Stimulated activated naive CD4-positive, alpha-beta T cell (primary cell): ENCODE data around the gene ZNF235.
A peak's percentile ranks its signal among the peaks of the same experiment; 100 is the strongest.
"Not testable (repeated sequence)": the region's sequence is repeated elsewhere in the genome, so short reads cannot be mapped to it uniquely, and the experiment has no call there.

Source experiments
- DNase-seq, 6 experiments: peaks; one replicate each; lab custom pipeline; 2025; lab: John Stamatoyannopoulos, UW

The ZNF235 gene

DNA sequence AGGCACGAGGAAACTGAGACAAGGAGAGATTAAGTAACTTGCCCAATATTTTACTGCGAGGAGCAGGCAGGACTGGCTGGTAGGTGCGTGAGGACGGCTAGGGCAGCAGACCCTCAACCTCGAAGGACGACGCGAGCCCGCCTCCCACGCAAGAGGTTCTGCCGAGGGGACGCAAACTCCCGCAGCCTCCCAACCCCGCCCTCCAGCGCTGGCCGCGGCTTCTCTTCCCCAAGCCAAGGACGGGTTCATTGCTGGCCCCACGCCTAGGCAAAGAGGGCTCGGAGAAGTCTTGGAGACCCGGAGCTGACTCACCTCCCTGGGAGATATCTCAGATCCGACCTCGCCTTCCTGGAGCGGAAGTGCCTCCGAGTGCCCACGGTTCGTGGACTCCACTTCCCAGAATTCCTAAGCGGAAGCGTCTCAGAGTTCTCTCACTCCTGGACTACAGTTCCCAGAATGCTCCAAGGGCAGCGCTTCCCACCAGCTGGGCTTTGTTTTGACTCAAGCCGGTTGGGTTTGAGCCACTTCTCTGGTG, at the start of gene ZNF235:
Gene ZNF235, minus strand, starts transcription at position 367 of the 535 bp plus-strand sequence. CDS start 1,621 bp downstream, outside the sequence.
- peak; percentile 19 to 71 (median 56) for DNase-seq

DNA sequence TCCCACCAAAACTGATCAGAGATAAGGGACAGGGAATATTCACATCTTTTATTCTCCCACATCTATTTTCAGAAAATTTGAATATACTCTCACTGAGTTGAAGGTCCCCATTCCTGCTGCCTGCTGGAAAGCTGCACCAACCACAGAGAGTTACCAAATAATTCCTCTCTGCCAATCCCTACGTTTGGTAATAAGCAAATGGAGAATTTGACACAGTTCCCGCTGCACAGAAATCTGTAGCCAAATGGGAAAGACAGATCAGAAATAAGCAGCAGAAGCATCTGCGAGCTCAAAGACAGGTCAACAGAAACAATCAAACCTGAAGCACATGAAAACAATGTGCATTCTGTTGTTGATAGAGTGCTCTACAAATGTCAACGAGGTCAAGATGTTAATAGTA, 41.7 kb upstream of the ZNF235 start:
- DNase-seq, result no peak

- no peak for DNase-seq
Observed at GRCh38 chr19:44345959-44346358, 41.1 kb upstream of the ZNF235 start.

DNA sequence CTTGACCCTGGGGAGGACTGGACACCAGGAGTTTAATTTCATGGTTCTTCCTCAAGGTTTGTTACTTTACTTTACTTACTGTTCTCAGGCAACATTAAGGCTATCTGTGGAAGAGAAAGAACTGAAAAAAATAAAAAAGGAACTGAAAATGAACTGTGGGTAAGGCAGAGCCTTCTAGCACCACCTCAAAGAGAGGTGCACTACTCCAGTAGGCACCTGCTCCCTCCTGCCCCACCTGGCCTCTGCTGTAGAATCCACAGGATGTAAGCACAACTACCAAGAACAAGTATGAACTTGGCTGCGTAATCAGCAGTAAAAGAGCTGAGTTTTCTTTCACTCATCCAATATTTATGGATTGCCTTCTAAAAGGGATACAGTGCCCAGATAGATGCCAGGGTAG, 39.4 kb upstream of the ZNF235 start:
- no peak for DNase-seq

GRCh38 chr19:44341794-44342193, 37.0 kb upstream of the ZNF235 start:
- no peak for DNase-seq

GRCh38 chr19:44334639-44335038, 29.8 kb upstream of the ZNF235 start:
- DNase-seq, result not testable (repeated sequence)

DNA sequence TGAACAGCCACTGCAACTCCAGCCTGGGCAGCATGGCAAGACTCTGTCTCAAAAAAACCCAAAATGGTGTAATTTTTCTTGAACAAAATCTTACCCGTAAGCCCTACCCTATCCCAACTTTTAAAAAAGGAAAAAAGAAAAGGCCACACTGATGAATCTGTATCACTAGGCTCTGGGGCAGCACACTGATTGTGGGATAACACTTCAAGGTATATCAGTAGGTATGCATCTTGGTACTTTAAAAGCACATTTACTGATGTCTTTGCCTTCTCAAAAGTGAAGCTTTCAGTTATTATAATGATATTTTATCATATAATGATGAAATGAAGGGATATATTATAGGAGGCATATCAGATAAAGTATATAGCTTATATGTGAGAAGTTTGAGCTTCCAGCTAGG, 27.3 kb upstream of the ZNF235 start:
- DNase-seq, result no peak

- DNase-seq, result no peak
Observed at GRCh38 chr19:44315883-44316282, 11.1 kb upstream of the ZNF235 start.

DNA sequence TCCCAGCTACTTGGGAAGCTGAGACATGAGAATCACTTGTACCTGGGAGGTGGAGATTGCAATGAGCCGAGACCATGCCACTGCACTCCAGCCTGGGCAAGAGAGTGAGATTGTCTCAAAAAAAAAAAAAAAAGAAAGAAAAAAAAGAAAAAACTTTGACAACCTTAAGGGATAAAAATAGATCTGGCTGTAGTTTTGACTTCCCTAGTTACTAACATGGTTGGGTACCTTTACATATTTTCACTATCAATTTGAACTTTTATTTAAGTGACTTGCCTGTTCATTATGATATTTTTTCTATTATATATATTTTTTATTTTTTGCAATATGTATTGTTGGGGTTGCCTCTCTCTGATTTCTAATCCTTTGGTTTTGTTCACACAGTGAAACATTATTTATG, 8.4 kb upstream of the ZNF235 start:
- DNase-seq, result no peak

DNA sequence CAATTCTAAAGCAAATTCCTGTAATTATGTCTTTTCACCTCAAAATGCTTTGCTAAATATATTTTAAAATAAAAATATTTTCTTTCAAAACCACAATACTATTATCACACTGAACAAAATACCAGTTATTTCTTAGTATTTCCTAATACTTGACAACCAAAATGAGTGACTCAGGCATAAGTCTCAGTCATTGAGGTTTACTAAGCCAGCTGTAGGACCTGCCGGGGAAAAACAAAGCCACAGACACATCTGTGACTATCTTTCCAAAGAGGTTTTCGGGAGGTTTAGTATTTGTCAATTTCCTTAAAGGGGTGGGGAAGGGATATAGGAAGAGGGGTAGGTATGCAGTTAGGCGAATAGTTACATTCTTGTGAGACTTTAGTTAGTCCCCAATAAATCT, 3.2 kb upstream of the ZNF235 start:
- DNase-seq, result no peak

DNA sequence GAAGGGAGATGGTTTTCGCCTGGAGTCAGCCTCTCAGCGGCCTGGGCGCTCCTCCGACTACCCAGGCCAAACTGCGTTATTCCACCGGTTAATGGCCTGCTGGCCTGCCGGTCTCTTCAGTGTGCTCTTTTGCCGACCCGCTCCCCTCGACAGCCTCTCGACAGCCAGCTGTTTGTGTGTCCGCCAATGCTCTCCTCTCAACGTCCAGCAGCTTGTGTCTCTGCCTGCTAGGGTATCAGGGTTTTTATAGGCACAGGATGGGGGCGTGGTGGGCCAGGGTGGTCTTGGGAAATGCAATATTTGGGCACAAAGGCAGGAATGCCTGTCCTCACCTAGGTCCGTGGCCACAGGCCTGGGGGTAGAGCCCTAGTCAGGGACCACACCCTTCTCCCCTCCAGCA, 1.5 kb upstream of the ZNF235 start:
- no peak for DNase-seq

DNA sequence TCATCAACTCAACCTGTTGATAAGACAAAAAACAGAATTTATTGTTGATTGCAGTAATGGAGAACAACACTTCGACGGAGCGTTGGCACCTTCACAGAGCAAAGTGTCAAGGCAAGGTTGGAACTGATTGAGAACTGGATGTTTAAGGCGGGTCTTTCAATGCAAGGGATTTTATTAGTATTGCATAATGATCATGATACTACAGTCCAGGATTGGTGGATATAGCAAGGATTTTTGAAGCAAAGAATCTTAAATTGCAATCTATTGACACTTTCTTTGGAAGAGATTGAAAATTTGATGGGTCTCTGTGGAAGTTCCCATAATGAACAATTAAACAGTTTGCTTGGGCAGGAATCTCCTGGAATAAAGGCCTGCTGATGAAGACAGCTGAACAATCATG, 632 bp upstream of the ZNF235 start:
- no peak for DNase-seq

DNA sequence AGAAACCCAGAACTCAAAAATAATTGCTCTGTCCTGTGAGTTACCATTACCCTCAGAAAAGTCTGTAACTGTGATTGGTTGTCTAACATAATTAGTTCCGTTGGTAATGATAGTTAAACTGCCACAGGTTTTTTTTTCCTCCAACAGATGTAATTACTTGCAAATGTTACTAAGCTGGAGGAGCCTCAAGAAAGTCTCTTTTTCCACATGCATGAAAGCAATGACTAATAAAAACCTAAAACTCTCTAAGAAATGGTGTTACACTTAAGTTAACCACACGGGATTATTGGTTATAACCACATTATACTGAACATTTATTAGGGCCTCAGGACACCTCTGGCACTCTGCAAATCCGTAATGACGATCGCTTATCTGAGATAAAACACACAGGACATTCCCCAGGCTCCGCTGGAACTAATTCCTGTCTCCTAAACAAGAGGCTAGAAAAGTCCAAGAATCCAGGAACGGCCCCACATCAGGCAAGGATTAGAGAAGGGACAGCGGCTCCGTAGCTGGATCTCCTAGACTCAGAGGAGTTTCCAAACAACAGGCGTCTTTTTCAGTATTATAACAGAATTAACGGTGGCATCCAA, 753 bp downstream of the ZNF235 start:
- no peak for DNase-seq

- no peak for DNase-seq
Observed at GRCh38 chr19:44303320-44303719, 1.5 kb downstream of the ZNF235 start.

DNA sequence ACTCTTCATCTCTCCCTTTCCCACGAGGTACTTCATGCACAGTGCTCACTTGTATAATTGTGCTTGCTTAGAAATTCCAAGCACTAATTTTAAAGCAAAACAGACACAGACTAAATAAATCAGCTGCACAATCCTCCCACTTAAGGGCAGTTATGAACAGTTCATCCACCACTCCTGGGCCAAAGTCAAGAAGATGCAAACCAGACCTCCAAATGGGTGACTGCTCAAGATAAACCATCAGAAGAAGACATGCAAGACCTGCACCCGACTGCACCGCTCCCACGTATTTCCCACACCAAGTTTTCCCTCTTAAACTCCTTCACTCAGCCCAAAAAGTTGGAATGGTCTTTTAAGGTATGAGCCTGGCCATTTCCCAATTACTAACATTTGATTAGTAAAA, 19.9 kb downstream of the ZNF235 start:
- no peak for DNase-seq

DNA sequence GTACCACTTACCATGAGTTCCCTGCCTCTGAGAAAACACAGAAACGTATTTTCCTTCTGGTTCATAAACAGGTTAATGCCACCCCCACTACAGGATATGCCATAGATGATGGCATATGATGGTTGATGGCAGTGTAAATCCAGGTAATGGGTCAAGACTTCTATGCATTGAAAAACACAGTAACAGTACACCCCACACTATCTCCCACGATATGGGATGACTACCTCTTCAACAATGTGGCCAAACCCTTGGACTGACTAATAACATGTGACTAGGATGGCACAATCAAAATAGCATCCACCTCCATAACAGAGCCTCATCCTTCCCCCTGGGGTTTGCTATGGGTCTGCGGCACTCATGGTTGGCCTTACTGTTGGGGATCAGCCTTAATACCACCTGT, 22.0 kb downstream of the ZNF235 start:
- DNase-seq, result no peak

GRCh38 chr19:44280916-44281315, 23.9 kb downstream of the ZNF235 start:
- no peak for DNase-seq

DNA sequence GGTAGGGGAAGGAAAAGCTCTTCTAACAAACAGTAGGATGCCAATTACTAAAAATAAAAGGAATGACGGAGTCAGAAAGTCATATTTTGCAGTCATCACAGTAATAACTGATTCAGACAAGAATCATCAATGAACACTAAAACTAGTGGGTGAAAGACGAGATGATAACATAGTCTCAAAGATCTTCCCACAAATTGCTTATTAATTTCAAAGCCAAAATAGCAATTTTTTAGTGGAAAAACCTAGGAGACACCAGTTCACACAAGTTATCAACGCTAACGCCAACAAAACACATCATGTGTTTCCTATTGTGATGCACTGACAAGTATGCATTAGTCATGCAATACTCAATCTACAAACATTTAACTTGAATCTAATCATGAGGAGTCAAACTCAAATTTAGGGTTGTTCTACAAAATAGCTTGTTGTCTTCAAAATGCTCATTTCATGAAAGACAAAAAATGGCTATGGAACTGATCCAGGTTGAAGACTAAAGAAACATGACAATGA, 26.6 kb downstream of the ZNF235 start:
- DNase-seq, result no peak

- no peak for DNase-seq
Observed at GRCh38 chr19:44277331-44277730, 27.5 kb downstream of the ZNF235 start.

- no peak for DNase-seq
Observed at GRCh38 chr19:44260695-44261446, 44.0 kb downstream of the ZNF235 start.

DNA sequence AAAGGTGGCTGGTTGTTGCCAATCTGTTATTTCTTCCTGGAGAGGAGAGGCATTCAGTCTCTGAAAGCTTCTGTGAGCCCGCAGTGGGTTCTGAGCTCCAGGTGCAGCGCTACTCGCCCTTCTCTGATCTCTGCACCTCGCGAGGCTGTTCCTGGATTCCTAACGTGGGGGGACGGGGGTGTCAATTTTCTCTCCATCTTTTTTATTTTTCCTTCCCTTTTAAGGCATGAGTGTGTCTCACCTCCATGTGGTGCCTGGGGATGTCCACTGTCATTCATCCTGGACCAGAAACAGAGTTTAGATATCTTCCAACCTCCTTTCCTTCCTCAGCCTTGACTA, 44.5 kb downstream of the ZNF235 start:
- no peak for DNase-seq

DNA sequence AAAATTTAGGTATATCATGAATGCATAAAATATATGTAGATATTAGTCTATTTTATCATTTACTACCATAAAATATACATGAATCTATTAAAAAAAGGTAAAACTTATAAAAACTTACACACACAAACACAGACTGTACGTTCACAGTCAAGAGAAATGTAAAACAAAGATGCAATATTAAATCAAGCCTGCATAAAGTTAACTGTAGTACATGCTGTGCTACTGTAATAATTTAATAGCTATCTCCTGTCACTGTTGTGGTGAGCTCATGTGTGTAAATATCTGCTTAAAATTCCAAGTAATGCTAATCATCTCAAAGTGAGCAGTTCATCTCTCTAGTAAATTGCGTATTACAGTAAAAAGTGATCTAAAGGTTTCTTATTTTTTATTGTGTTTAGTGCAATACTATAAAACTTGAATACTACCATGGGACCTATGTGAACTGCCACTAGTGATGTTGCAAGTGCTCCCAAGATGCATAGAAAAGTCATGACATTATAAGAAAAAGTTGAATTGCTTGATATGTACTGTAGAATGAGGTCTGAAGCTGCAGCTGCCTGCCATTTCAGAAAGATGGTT, 45.9 kb downstream of the ZNF235 start:
- DNase-seq, result no peak

- no peak for DNase-seq
Observed at GRCh38 chr19:44258136-44258535, 46.7 kb downstream of the ZNF235 start.
